NK-92 treated with Interleukin-12 subunit alpha and Interleukin-12 subunit beta, amount 100 ng/mL, for 24 hours (cell line): Measurements from ENCODE around the gene ROBO3.

ENCODE experiments used
- DNase-seq: peaks from one replicate; lab custom pipeline; 2025; lab: John Stamatoyannopoulos, UW

ROBO3 gene

GRCh38 chr11:124846070-124846673, 19.1 kb upstream of the ROBO3 start:
- no peak for DNase-seq

- no peak for DNase-seq
These were observed 6.1 kb upstream of the ROBO3 start for GRCh38 chr11:124859171-124859570.

DNA sequence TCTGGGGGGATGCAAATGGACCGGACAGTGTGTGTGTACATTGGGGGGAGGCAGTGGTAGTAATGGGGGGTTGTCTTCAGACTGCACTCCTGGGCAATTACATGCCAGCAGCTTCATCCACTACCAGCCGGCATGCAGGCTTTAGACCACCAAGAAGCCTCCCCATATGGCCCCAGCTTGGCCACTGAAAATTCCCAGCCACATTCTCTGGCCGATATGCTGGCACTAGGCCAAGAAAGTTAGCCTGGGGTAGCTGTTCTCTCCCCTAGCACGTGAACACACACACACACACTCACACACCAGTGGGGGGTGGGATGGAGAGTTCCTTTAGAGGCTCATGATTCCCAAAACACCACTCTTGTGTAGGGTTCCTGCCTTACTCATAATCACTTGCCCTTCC, 3.6 kb upstream of the ROBO3 start:
- no peak for DNase-seq

GRCh38 chr11:124863137-124863825, 2.0 kb upstream of the ROBO3 start:
- no peak for DNase-seq

DNA sequence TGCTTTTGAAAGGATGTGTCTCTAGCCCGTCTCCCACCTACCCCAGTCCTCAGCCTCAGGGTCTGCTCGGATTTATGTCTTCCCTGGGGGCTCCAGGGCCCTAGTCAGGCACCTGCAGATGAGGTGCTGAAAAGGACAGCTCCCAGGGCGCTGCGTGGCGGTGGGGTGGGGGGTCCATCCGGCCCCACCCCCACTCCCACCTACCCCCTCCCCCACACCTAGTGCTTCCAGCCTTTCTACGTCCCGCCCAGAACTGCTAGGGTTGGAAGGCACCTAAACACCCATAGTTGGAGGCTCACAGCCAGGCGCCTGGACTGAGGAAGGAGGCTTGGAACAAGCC, 1.4 kb upstream of the ROBO3 start:
- DNase-seq = no peak

- DNase-seq = no peak
These were observed 898 bp upstream of the ROBO3 start for GRCh38 chr11:124864176-124864891.

DNA sequence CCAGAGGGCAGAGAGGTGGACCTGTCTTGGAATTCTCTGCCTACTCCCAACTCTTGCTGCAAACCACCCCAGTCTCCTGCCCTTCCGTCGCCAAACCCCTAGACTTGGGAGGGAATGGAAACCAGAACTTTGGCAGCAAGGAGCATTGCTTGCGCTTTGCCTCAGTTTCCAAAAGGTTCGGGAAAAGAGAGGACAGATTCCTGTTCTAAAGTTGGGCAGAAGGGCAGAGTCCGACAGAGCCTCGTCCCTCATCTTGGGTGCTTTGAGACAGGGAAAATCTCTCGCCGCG, 396 bp upstream of the ROBO3 start:
- DNase-seq = no peak

- DNase-seq = no peak
These were observed 945 bp downstream of the ROBO3 start for GRCh38 chr11:124865902-124866851.

- no peak for DNase-seq
These were observed 2.5 kb downstream of the ROBO3 start for GRCh38 chr11:124867700-124868099.

DNA sequence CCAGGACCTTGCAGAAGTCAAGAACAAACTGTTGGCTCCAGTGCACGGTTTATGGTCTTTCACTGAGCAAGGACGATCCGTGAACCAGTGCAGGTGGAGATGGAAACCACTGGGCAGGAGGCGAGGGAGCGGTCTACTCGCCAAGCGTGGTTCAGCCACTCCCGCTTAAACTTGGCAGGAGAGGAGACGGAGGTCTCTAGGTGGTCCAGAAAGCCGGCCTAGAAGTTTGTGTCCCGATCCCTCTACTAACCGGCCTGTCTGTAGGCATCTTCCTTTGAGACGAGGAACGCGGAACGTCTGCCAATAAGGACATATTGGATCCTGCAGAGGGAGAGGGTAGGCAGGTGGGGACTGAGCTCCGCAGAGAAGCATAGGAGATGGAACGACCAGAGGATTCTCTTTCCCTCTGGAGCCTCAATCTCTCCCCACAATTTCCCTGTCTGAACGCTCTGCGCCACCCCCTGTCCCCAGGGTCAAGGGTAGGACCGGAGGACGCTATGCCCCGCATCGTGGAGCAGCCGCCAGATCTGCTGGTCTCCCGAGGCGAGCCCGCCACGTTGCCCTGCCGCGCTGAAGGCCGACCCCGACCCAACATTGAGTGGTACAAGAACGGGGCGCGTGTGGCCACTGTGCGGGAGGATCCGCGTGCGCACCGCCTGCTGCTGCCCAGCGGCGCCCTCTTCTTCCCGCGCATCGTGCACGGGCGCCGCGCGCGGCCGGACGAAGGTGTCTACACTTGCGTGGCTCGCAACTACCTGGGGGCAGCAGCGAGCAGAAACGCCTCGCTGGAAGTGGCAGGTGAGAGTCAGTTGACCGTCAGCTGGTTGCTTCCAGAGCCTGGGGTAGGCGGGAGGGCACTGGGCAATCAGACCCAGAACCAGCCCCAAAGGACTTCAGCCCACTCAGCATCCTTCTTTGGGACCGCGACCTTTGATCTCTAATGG, 3.4 kb downstream of the ROBO3 start:
- DNase-seq = no peak

- no peak for DNase-seq
These were observed 4.1 kb downstream of the ROBO3 start for GRCh38 chr11:124869331-124869730.

- no peak for DNase-seq
These were observed 4.7 kb downstream of the ROBO3 start for GRCh38 chr11:124869856-124870387.

DNA sequence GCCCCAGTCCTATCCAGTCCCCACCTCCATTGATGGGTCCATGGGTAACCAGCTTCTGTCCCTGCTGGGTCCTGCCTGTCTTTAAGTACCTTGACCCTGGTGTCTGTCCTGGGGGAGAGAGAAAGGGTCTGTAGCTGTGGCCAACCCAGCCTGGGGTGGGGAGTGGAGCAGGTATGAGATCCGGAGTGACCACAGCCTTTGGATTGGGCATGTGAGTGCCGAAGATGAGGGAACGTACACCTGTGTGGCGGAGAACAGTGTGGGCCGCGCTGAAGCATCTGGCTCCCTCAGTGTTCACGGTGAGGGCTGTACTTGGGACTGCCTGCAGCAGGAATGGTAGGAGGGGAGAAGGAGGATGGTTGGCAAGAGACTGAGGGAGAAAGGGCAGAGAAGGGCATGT, 5.2 kb downstream of the ROBO3 start:
- no peak for DNase-seq

GRCh38 chr11:124872280-124872679, 7.0 kb downstream of the ROBO3 start:
- DNase-seq = no peak

DNA sequence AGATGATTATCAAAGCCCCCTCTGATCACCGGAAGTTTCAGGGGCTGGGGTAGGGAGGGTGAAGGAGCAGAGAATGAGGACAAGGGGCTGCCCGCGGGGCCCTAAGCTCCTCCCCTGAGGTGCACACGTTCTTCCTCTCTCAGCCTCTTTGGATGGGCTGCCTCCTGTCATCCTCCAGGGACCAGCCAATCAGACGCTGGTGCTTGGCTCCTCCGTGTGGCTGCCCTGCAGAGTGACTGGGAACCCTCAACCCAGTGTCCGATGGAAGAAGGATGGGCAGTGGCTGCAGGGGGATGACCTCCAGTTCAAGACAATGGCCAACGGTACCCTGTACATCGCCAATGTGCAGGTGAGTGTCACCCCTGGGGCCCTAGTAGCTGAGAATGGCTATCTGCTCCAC, 7.5 kb downstream of the ROBO3 start:
- DNase-seq = no peak

DNA sequence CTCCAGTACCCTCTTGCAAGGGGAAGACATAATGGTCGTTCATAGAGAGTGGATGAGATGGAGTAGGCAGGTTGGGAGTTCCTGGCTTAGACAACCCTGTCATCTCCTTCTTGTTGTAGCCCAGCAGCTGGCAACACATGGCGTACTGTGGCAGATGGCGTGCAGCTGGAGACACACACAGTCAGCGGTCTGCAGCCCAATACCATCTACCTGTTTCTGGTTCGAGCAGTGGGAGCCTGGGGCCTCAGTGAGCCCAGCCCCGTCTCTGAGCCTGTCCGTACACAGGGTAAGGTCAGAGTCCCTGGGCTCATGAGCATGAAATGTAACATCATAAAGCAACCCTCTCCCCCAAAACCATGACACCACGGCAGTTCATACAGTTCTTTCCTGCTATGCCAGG, 8.7 kb downstream of the ROBO3 start:
- no peak for DNase-seq

GRCh38 chr11:124874571-124875255, 9.5 kb downstream of the ROBO3 start:
- no peak for DNase-seq

GRCh38 chr11:124875401-124875800, 10.2 kb downstream of the ROBO3 start:
- no peak for DNase-seq

- no peak for DNase-seq
These were observed 10.9 kb downstream of the ROBO3 start for GRCh38 chr11:124875943-124876817.
